22Rv1 (cell line): Measurements from ENCODE around the gene ARL13B.

Experiments
- ZFX ChIP-seq: fragments of 450-650 bp; IDR thresholded peaks from 2 replicates; pipeline ENCODE4 v1.6.1; 2017; ENCODE audit warnings: antibody characterized with exemption, borderline replicate concordance
- TF ChIP-seq, protein P1 (sequence below): fragments of 450-650 bp; IDR thresholded peaks from 2 replicates; pipeline ENCODE4 v1.5.1; 2017; ENCODE audit warnings: mild to moderate bottlenecking

DNA sequence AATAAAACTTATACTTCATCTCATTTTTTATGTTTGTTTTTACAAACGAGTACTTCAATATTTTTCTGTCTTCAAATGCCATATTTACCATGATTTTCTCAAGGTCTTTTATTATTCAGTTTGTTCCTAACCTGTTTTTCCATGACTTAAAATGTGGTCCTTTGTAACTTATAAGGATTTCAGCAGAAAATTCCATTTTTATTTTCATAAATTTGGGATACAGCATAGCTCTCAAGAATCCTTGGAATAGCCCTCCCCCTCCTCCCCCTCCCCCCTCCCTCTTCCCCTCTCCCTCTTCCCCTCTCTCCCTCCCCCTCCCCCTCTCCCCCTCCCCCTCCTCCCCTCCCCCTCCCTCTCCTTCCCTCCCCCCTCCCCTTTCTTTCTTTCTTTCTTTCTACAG lies 63.3 kb downstream of the ARL13B start:
- TF ChIP-seq, protein P1, sequence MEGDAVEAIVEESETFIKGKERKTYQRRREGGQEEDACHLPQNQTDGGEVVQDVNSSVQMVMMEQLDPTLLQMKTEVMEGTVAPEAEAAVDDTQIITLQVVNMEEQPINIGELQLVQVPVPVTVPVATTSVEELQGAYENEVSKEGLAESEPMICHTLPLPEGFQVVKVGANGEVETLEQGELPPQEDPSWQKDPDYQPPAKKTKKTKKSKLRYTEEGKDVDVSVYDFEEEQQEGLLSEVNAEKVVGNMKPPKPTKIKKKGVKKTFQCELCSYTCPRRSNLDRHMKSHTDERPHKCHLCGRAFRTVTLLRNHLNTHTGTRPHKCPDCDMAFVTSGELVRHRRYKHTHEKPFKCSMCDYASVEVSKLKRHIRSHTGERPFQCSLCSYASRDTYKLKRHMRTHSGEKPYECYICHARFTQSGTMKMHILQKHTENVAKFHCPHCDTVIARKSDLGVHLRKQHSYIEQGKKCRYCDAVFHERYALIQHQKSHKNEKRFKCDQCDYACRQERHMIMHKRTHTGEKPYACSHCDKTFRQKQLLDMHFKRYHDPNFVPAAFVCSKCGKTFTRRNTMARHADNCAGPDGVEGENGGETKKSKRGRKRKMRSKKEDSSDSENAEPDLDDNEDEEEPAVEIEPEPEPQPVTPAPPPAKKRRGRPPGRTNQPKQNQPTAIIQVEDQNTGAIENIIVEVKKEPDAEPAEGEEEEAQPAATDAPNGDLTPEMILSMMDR, result no peak
- TF ChIP-seq ZFX, result no peak
